ENCODE results near the gene PLOD1. TPM values are rescaled to one million over a fixed set of nuclear protein-coding genes. Genes with fewer than 3 reads are reported as not detected.

The PLOD1 gene
- total and polyA plus RNA-seq, 2 of the 13 experiments (the other 11 are each of a cell fraction or from before 2014, with no cell fraction given) = 70.1 to 318 TPM

DNA sequence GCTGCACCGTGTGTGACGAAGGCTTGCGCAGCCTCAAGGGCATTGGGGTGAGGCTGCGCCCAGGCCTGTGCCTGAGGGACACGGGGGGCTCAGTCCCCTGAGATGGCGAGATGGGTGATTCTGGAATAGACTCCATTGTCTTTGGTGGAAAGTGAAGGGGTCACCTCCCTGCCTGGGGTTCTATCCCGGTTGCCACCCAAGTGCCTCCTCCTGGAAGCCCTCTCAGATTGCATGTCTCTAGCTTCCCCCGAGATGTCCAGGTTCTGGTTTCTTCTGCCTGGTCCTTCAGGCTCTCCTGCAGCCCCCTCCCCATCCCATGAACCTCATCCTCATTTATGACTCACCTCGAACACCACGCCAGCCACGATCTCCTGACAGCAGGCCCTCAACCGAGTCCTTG, 23.4 kb downstream of the PLOD1 start:
- DNase-seq (ENCODE audit: low spot score) (no peak), ATAC-seq (no peak), FAIRE-seq (no peak)
- no peak overlapping the region for H2AFZ ChIP-seq (ENCODE audit: low read length)
- WGBS (ENCODE audit: low lambda C conversion rate) = 97% methylated on average over 10 of the region's 12 CpGs
- no peaks in the 10 kb centered on the region for H3K79me2 ChIP-seq (ENCODE audit: insufficient read depth, low read length)
- H3K9me3 ChIP-seq (ENCODE audit: low read length) = no peaks in the 10 kb centered on the region
- peaks cover 20% of the 10 kb centered on the region for H3K4me1 ChIP-seq (ENCODE audit: insufficient read depth, low read length)
- H4K20me1 ChIP-seq (ENCODE audit: insufficient read depth, low read length) = no peaks in the 10 kb centered on the region
- H3K4me3 ChIP-seq (replicated peaks in 1 of 3; ENCODE audit: insufficient read depth in 1 of 3, low read depth in 2 of 3, low read length in 3 of 3) = no peak overlapping the region
- H3K9ac ChIP-seq (ENCODE audit: insufficient read depth, low read depth, low read length) = no peak overlapping the region
- H3K36me3 ChIP-seq (replicated peaks in 1 of 2; ENCODE audit: control insufficient read depth in 1 of 2, insufficient read depth in 2 of 2, low read length in 2 of 2) = peaks cover 23 to 52% of the 10 kb centered on the region in 2 experiments
- TF ChIP-seq ZFP1 (CRISPR knock-in tag; IDR thresholded peaks at IDR 0.05) (no peak), AHR (CRISPR knock-in tag; IDR thresholded peaks at IDR 0.05) (no peak), ZNF577 (CRISPR knock-in tag; IDR thresholded peaks at IDR 0.05; ENCODE audit: borderline replicate concordance, low read depth) (no peak), MEIS1 (CRISPR knock-in tag; IDR thresholded peaks at IDR 0.05; ENCODE audit: borderline replicate concordance) (no peak), KMT2B (CRISPR knock-in tag; IDR thresholded peaks at IDR 0.05) (no peak), ZNF282 (IDR thresholded peaks at IDR 0.05; ENCODE audit: partially characterized antibody) (no peak), ZFP36 (IDR thresholded peaks at IDR 0.05; ENCODE audit: borderline replicate concordance, low read depth, low read length, partially characterized antibody) (peak; percentile 81)
- TF ChIP-seq, protein P1, sequence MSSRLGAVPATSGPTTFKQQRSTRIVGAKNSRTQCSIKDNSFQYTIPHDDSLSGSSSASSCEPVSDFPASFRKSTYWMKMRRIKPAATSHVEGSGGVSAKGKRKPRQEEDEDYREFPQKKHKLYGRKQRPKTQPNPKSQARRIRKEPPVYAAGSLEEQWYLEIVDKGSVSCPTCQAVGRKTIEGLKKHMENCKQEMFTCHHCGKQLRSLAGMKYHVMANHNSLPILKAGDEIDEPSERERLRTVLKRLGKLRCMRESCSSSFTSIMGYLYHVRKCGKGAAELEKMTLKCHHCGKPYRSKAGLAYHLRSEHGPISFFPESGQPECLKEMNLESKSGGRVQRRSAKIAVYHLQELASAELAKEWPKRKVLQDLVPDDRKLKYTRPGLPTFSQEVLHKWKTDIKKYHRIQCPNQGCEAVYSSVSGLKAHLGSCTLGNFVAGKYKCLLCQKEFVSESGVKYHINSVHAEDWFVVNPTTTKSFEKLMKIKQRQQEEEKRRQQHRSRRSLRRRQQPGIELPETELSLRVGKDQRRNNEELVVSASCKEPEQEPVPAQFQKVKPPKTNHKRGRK (CRISPR knock-in tag; IDR thresholded peaks at IDR 0.05) = no peak
- intact Hi-C loops (cut with micrococcal nuclease; ENCODE audit: unreplicated experiment) (no loop called here), in situ Hi-C loops (cut with HindIII; ENCODE audit: extremely low pct_ligation_motif_present, low pct_unique_long_range_greater_than_20kb) (no loop called here)
- POLR2A ChIA-PET = interaction anchor here (1.4 kb wide), 1 partner anchor 50 kb away, joined by 4 read pairs; no protein-coding TSS in a partner anchor
- CTCF ChIA-PET (ENCODE audit: low intra/inter-chr PET ratio, low total read pairs) = no interaction called here
- no peak overlapping the region for H3K27ac ChIP-seq (ENCODE audit: extremely low read length, insufficient read depth, low read length)
- no peak overlapping the region for H3K4me2 ChIP-seq (ENCODE audit: low read depth, low read length)
- no TSS peak for BruUV-seq (replicated peaks)
- H3K27me3 ChIP-seq (ENCODE audit: control insufficient read depth in 1 of 2, insufficient read depth in 2 of 2, low read length in 2 of 2) = no peaks in the 10 kb centered on the region
